WERI-Rb-1 (cell line): ENCODE data around the gene FRAS1.
"Not testable (repeated sequence)": the region's sequence is repeated elsewhere in the genome, so short reads cannot be mapped to it uniquely, and the experiment has no call there.

Experiments
- DNase-seq: peaks from one replicate; pipeline ENCODE4 v3.0.0-alpha.2; 2020
- H3K27ac ChIP-seq: fragments of 250-450 bp; sonication (Bioruptor Pico); 2 replicates; pipeline ENCODE4 v1.5.1; 2020; ENCODE audit warnings: mild to moderate bottlenecking, moderate library complexity
- H3K27me3 ChIP-seq: fragments of 250-450 bp; sonication (Bioruptor Pico); 2 replicates; pipeline ENCODE4 v1.5.1; 2021; ENCODE audit warnings: mild to moderate bottlenecking, low read depth, moderate library complexity; ENCODE audit not compliant: insufficient read depth, severe bottlenecking
- H3K36me3 ChIP-seq: fragments of 250-450 bp; sonication (Bioruptor Pico); 2 replicates; pipeline ENCODE4 v1.5.1; 2020; ENCODE audit warnings: mild to moderate bottlenecking, moderate library complexity
- H3K4me3 ChIP-seq: 2 replicates; pipeline ENCODE4 v1.5.1; 2011; ENCODE audit warnings: low read depth, mild to moderate bottlenecking, control low read depth, low read length
- H3K9me3 ChIP-seq: fragments of 250-450 bp; sonication (Bioruptor Pico); 2 replicates; pipeline ENCODE4 v1.5.1; 2021; ENCODE audit warnings: mild to moderate bottlenecking, moderate library complexity; ENCODE audit not compliant: severe bottlenecking
- TF ChIP-seq, protein P1 (sequence below): IDR thresholded peaks from 2 replicates; pipeline ENCODE4 v1.5.1; 2011; ENCODE audit warnings: low read depth, mild to moderate bottlenecking, control low read depth, inconsistent platforms, low read length

The FRAS1 gene

DNA sequence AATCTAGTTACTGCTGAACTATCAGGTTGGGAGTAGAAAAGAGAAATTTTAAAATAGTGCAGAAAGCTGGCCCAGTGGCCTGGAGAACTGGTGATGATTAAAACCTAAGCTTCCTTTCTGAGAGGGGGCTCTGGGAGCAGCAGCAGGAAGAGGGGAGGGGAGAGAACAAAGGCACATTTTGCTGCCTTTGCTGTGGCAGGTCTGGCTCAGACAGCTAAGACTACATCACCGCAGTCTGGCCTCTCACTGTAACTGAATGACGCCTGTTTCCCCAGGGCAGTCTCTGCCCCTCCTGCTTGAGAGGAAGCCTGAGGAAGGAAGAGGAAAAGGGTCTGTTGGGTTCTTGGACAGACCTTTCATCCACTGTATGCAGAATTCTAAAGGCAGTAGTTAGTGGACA, 148.5 kb downstream of the FRAS1 start:
- no peak for DNase-seq
- H3K9me3 ChIP-seq = no peaks in the 10 kb centered on the region
- no peaks in the 10 kb centered on the region for H3K27me3 ChIP-seq
- H3K36me3 ChIP-seq = no peaks in the 10 kb centered on the region
- TF ChIP-seq, protein P1, sequence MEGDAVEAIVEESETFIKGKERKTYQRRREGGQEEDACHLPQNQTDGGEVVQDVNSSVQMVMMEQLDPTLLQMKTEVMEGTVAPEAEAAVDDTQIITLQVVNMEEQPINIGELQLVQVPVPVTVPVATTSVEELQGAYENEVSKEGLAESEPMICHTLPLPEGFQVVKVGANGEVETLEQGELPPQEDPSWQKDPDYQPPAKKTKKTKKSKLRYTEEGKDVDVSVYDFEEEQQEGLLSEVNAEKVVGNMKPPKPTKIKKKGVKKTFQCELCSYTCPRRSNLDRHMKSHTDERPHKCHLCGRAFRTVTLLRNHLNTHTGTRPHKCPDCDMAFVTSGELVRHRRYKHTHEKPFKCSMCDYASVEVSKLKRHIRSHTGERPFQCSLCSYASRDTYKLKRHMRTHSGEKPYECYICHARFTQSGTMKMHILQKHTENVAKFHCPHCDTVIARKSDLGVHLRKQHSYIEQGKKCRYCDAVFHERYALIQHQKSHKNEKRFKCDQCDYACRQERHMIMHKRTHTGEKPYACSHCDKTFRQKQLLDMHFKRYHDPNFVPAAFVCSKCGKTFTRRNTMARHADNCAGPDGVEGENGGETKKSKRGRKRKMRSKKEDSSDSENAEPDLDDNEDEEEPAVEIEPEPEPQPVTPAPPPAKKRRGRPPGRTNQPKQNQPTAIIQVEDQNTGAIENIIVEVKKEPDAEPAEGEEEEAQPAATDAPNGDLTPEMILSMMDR = no peak
- no peak overlapping the region for H3K27ac ChIP-seq
- no peak overlapping the region for H3K4me3 ChIP-seq

GRCh38 chr4:78207541-78207940, 150.4 kb downstream of the FRAS1 start:
- DNase-seq = no peak
- no peak overlapping the region for H3K4me3 ChIP-seq
- TF ChIP-seq, protein P1 = no peak
- H3K9me3 ChIP-seq = no peaks in the 10 kb centered on the region
- H3K27me3 ChIP-seq = no peaks in the 10 kb centered on the region
- no peaks in the 10 kb centered on the region for H3K36me3 ChIP-seq
- H3K27ac ChIP-seq = no peak overlapping the region

GRCh38 chr4:78207951-78208350, 150.8 kb downstream of the FRAS1 start:
- TF ChIP-seq, protein P1 = no peak
- H3K27me3 ChIP-seq = no peaks in the 10 kb centered on the region
- H3K9me3 ChIP-seq = no peaks in the 10 kb centered on the region
- H3K27ac ChIP-seq = no peak overlapping the region
- no peak for DNase-seq
- H3K36me3 ChIP-seq = no peaks in the 10 kb centered on the region
- H3K4me3 ChIP-seq = no peak overlapping the region

GRCh38 chr4:78208896-78209295, 151.8 kb downstream of the FRAS1 start:
- not testable (repeated sequence) for H3K9me3 ChIP-seq, DNase-seq, H3K27me3 ChIP-seq, H3K36me3 ChIP-seq, H3K27ac ChIP-seq, H3K4me3 ChIP-seq

DNA sequence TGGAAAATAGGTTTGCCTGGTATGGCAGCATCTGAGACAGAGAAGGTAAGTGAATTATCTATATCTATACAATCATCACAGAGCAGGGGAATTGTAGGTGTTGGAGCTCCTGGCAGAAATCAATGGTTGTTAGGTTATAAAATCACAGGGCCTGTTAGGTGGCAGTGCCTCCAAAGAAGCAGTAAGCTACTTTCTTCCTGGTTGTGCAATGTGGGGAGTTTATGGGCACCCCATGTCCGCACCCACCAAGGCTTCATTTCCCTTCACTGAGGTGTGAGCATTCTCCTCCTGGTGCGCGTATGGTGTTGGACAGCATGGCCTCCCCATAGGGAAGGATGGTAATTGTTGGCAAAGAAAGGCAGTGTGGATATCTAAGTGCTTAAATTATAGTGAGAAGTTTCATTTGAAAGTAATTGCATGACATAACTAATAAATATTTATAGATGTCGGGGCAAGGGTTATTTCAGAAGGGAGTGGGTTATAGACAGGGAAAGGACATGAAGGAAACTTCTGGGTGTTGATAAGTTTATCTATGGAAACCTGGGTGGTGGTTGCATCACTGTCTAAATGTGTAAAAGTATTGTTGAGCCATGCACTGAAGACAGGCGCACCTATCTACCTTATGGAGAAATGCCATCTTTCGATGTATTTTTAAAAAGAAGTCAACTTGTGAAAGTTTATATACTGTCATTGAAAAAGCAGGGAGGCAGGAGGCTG, 153.7 kb downstream of the FRAS1 start:
- Histone ChIP-seq H3K27me3 (no peaks in the 10 kb centered on the region), H3K27ac (no peak overlapping the region), H3K36me3 (no peaks in the 10 kb centered on the region), H3K9me3 (no peaks in the 10 kb centered on the region), H3K4me3 (no peak overlapping the region)
- TF ChIP-seq, protein P1 = no peak
- no peak for DNase-seq

- no peaks in the 10 kb centered on the region for H3K27me3 ChIP-seq
- no peaks in the 10 kb centered on the region for H3K9me3 ChIP-seq
- no peak overlapping the region for H3K4me3 ChIP-seq
- DNase-seq = no peak
- no peaks in the 10 kb centered on the region for H3K36me3 ChIP-seq
- no peak overlapping the region for H3K27ac ChIP-seq
- TF ChIP-seq, protein P1 = no peak
Measured at GRCh38 chr4:78213218-78213617, 156.1 kb downstream of the FRAS1 start.
